IgD-negative memory B cell (primary cell): ENCODE data around the gene HACL1. TPM values are rescaled to one million over a fixed set of nuclear protein-coding genes. Genes with fewer than 3 reads are reported as not detected.
"Not testable (repeated sequence)": the region's sequence is repeated elsewhere in the genome, so short reads cannot be mapped to it uniquely, and the experiment has no call there.

ENCODE experiments used
- H3K27ac Mint-ChIP-seq, 3 donors: one replicate each; pipeline ENCODE4 v1.8.0; 2020 to 2022; ENCODE audit warnings: mild to moderate bottlenecking in 3 of 3, mixed read lengths in 3 of 3, moderate library complexity in 1 of 3
- H3K27me3 Mint-ChIP-seq: one replicate; pipeline ENCODE4 v1.8.0; 2021; ENCODE audit warnings: mixed read lengths
- H3K36me3 Mint-ChIP-seq: one replicate; pipeline ENCODE4 v1.8.0; 2020; ENCODE audit warnings: mild to moderate bottlenecking, mixed read lengths
- H3K4me1 Mint-ChIP-seq, 3 donors: one replicate each; pipeline ENCODE4 v1.8.0; 2020 to 2022; ENCODE audit warnings: mixed read lengths in 3 of 3, mild to moderate bottlenecking in 1 of 3
- H3K4me3 Mint-ChIP-seq, 4 donors: one replicate each; pipeline ENCODE4 v1.8.0; 2020 to 2022; ENCODE audit warnings: mild to moderate bottlenecking in 4 of 4, mixed read lengths in 4 of 4, moderate library complexity in 3 of 4
- H3K9me3 Mint-ChIP-seq, 3 donors: one replicate each; pipeline ENCODE4 v1.8.0; 2020 to 2021; ENCODE audit warnings: mixed read lengths in 3 of 3, mild to moderate bottlenecking in 1 of 3
- polyA plus RNA-seq: library from polyadenylated mRNA; unstranded; fragments of 300-500 nt; fragmentation: Illumina TruSeq; gene quantifications from one replicate; pipeline ENCODE4 v1.2.3, GENCODE V29; 2021

HACL1 gene
- polyA plus RNA-seq, 1 donor from 2014 or later, result 32.0 TPM

DNA sequence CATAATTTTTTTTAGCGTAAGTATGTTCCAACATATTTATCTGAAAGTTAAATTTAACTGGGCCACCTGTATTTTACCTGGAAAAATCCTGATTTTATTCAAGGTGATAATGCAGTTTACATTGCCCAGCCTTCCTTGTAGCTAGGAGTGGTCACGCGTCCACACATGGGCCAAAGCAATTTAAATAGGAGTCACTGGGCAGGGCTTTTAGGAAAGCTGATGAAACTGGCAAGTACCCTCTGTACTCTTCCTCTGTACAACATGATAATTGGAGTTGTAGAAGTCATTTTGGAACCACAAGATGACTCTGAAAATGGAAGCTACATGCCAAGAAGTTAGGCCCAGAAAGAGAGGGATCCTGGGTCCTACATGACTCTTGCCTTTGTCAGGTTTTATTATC is 9.6 kb upstream of the HACL1 start:
- Mint-ChIP-seq H3K9me3 (no peaks in the 10 kb centered on the region), H3K27me3 (no peaks in the 10 kb centered on the region), H3K4me3 (no peak overlapping the region), H3K27ac (no peak overlapping the region), H3K4me1 (peaks cover 0 to 13% (median 0%) of the 10 kb centered on the region in 3 donors), H3K36me3 (peaks cover 3% of the 10 kb centered on the region)

DNA sequence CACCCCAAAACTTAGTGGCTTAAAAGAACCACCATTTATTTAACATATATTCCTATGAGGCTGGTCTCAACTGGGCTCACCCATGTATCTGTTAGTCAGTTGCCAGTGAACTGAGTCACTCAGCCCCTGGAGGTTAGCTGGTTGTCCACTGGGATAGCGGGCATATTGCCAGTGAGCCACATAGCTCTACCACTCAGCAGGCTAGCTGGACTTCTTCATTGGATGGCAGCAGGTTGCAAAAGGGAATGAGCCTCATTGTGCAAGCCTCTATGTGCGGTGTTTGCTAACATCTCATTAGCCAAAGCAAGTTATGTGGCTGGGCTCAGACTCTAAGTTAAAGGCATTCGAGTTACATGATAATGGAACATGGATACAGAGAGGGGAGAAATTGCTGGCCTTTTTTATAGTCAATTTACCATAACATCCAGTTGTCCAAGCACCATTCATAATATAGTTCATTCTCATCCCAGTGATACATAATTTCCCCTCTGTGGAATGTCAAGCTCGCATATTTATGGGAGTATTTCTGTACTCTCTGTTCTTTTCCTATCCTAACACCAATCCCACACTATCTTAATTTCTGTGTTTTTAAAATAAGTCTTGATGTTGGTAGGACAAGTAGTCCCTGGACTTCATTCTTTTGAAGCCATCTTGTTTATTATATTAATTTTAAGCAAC is 8.9 kb upstream of the HACL1 start:
- Mint-ChIP-seq H3K4me3 (no peak overlapping the region), H3K36me3 (peaks cover 3% of the 10 kb centered on the region), H3K27ac (no peak overlapping the region), H3K9me3 (no peaks in the 10 kb centered on the region), H3K27me3 (no peaks in the 10 kb centered on the region), H3K4me1 (peaks cover 0 to 9% (median 0%) of the 10 kb centered on the region in 3 donors)

- Mint-ChIP-seq H3K4me1 (peaks cover 4 to 20% (median 9%) of the 10 kb centered on the region in 3 donors), H3K9me3 (peaks cover 0 to 2% (median 0%) of the 10 kb centered on the region in 3 donors), H3K4me3 (peak overlapping the region in 1 of 4 donors; percentile 66), H3K36me3 (peaks cover 8% of the 10 kb centered on the region), H3K27ac (peak overlapping the region in 1 of 3 donors; percentile 81), H3K27me3 (no peaks in the 10 kb centered on the region)
Measured at GRCh38 chr3:15606434-15606891, 5.1 kb upstream of the HACL1 start.

GRCh38 chr3:15604584-15604983 is 3.2 kb upstream of the HACL1 start:
- not testable (repeated sequence) for H3K9me3 Mint-ChIP-seq, H3K36me3 Mint-ChIP-seq, H3K27me3 Mint-ChIP-seq
- H3K27ac Mint-ChIP-seq, result peak overlapping the region in 1 of 3 donors; percentile 71
- peak overlapping the region in 1 of 4 donors; percentile 84 for H3K4me3 Mint-ChIP-seq
- peaks cover 14 to 31% (median 21%) of the 10 kb centered on the region in 3 donors for H3K4me1 Mint-ChIP-seq

- Mint-ChIP-seq H3K27ac (peak overlapping the region in 2 of 3 donors; percentile 97 to 99), H3K4me3 (peak overlapping the region in 3 of 4 donors; percentile 37 to 93 (median 42)), H3K36me3 (peaks cover 10% of the 10 kb centered on the region), H3K4me1 (peaks cover 18 to 33% (median 31%) of the 10 kb centered on the region in 3 donors)
- not testable (repeated sequence) for H3K27me3 Mint-ChIP-seq, H3K9me3 Mint-ChIP-seq
Measured at GRCh38 chr3:15602816-15603215, 1.4 kb upstream of the HACL1 start.

DNA sequence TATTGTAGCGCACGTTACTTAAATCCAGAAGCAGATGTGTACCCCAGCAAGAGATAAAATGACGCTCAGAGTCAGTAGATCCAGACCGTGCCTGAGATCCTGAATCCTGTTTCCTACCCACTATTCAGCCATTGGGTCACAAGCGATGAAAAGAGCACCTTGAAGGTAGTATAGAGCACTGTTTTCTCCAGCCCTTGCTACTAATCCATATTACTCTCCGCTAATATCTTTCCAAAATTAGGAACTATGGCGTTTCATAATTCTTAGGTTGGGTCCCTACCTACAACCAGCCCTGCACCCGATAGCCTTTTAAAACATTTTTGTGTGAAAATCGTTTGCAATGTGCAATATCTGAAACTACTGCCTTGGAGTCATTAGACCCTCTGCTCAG is 772 bp upstream of the HACL1 start:
- Mint-ChIP-seq H3K9me3 (peaks cover 0 to 2% (median 0%) of the 10 kb centered on the region in 3 donors), H3K4me3 (peak overlapping the region; percentile 93 to 100 (median 97)), H3K36me3 (peaks cover 10% of the 10 kb centered on the region), H3K27ac (peak overlapping the region; percentile 95 to 99 (median 97)), H3K27me3 (no peaks in the 10 kb centered on the region), H3K4me1 (peaks cover 20 to 35% (median 31%) of the 10 kb centered on the region in 3 donors)

DNA sequence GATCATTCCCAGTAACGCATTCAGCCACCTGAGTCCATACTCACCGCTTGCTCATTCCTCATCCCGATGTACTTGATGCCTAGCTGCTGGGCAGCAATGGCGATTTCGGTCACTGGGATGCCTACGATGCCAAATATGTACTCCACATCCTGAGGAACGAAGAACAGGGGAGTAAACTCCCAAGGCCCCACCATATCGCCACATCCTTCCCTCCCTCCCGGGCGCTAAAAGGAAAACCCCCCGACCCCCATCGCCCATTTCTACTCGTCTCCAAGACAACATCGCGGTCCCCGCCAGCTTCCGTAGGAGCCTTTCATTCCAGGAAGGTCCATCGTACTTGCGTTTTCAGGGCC is 347 bp downstream of the HACL1 start:
- Mint-ChIP-seq H3K9me3 (peaks cover 0 to 2% (median 0%) of the 10 kb centered on the region in 3 donors), H3K27me3 (no peaks in the 10 kb centered on the region), H3K4me3 (peak overlapping the region; percentile 93 to 100 (median 97)), H3K4me1 (peaks cover 20 to 35% (median 31%) of the 10 kb centered on the region in 3 donors), H3K27ac (peak overlapping the region; percentile 95 to 99 (median 97)), H3K36me3 (peaks cover 10% of the 10 kb centered on the region)

DNA sequence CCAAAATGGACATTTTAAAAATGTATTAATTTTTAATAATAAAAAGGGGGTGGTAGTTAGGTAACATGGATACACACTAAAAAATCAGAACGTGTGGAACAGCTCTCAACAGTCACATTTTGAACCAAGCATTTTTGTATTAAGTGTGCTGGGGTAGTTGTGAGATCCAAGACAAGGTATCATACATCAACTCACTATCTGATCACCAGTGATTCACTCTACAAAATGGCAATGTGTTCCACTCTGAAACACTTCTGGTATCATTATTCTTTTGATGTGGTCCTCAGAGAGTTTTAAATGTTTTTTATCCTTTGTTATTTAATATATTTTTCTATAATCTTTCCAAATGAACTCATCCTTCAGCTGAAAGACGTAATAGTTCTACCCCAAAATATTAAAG is 5.4 kb downstream of the HACL1 start:
- H3K27me3 Mint-ChIP-seq, result no peaks in the 10 kb centered on the region
- peaks cover 5% of the 10 kb centered on the region for H3K36me3 Mint-ChIP-seq
- H3K4me3 Mint-ChIP-seq, result no peak overlapping the region
- no peak overlapping the region for H3K27ac Mint-ChIP-seq
- H3K9me3 Mint-ChIP-seq, result no peaks in the 10 kb centered on the region
- peaks cover 11 to 22% (median 13%) of the 10 kb centered on the region in 3 donors for H3K4me1 Mint-ChIP-seq

DNA sequence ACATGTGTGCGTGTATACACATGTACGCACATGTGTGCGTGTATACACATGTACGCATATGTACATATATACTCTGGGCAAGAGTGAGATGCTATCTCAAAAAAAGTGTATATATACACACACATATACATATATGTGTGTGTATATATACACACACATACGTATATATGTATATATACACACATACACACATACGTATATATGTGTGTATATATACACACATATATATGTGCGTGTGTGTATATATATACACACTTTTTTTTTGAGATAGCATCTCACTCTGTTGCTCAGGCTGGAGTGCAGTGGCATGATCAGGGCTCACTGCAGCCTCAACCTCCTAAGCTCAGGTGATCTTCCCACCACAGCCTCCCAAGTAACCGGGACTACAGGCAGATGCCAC is 8.4 kb downstream of the HACL1 start:
- no peak overlapping the region for H3K27ac Mint-ChIP-seq
- H3K27me3 Mint-ChIP-seq, result no peaks in the 10 kb centered on the region
- H3K36me3 Mint-ChIP-seq, result peaks cover 9% of the 10 kb centered on the region
- H3K9me3 Mint-ChIP-seq, result no peaks in the 10 kb centered on the region
- peaks cover 0 to 3% (median 2%) of the 10 kb centered on the region in 3 donors for H3K4me1 Mint-ChIP-seq
- H3K4me3 Mint-ChIP-seq, result no peak overlapping the region

GRCh38 chr3:15591928-15592327 is 9.4 kb downstream of the HACL1 start:
- Mint-ChIP-seq H3K9me3 (no peaks in the 10 kb centered on the region), H3K36me3 (peaks cover 9% of the 10 kb centered on the region), H3K4me3 (no peak overlapping the region), H3K4me1 (no peaks in the 10 kb centered on the region), H3K27ac (no peak overlapping the region), H3K27me3 (no peaks in the 10 kb centered on the region)

- Mint-ChIP-seq H3K4me1 (no peaks in the 10 kb centered on the region), H3K9me3 (no peaks in the 10 kb centered on the region), H3K27me3 (no peaks in the 10 kb centered on the region), H3K27ac (no peak overlapping the region), H3K4me3 (no peak overlapping the region), H3K36me3 (peaks cover 7% of the 10 kb centered on the region)
Measured at GRCh38 chr3:15591242-15591641, 10.1 kb downstream of the HACL1 start.

GRCh38 chr3:15585111-15585845 is 16.1 kb downstream of the HACL1 start:
- no peaks in the 10 kb centered on the region for H3K27me3 Mint-ChIP-seq
- H3K9me3 Mint-ChIP-seq, result no peaks in the 10 kb centered on the region
- H3K27ac Mint-ChIP-seq, result no peak overlapping the region
- no peaks in the 10 kb centered on the region for H3K4me1 Mint-ChIP-seq
- peaks cover 4% of the 10 kb centered on the region for H3K36me3 Mint-ChIP-seq
- no peak overlapping the region for H3K4me3 Mint-ChIP-seq

- Mint-ChIP-seq H3K36me3 (peaks cover 4% of the 10 kb centered on the region), H3K4me1 (peaks cover 1 to 3% (median 2%) of the 10 kb centered on the region in 3 donors), H3K27ac (peak overlapping the region in 1 of 3 donors; percentile 19), H3K9me3 (no peaks in the 10 kb centered on the region), H3K27me3 (no peaks in the 10 kb centered on the region), H3K4me3 (no peak overlapping the region)
Measured at GRCh38 chr3:15581471-15582394, 19.6 kb downstream of the HACL1 start.

DNA sequence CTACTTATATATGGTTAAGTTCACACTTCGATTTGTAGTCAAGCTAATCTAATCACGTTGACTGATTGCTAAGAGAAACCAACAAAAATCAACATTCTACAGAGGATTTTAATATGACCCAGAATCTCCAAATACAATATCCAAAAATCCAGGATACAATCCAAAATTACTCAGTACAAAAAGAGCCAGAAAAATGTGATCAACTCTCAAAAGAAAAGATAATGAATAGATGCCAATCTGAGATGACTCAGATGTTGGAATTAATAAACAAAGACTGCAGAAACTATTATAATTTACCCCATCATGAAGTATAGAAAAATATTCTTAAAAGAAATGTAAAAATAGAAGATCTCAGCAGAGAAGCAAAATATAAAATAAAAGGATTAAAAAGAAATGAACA is 22.3 kb downstream of the HACL1 start:
- peaks cover 1% of the 10 kb centered on the region for H3K27me3 Mint-ChIP-seq
- H3K27ac Mint-ChIP-seq, result no peak overlapping the region
- H3K4me3 Mint-ChIP-seq, result no peak overlapping the region
- H3K9me3 Mint-ChIP-seq, result no peaks in the 10 kb centered on the region
- peaks cover 7% of the 10 kb centered on the region for H3K36me3 Mint-ChIP-seq
- peaks cover 7% of the 10 kb centered on the region in 3 donors for H3K4me1 Mint-ChIP-seq
